Gastroesophageal sphincter (tissue), 3 donors: Measurements from ENCODE around the gene PTPN23.

Source experiments
- CTCF ChIP-seq, 4 experiments: fragments of 200-600 bp in 2 of 4; fragments of 450-650 bp in 2 of 4; sonication (generic) in 1 of 4; IDR thresholded peaks; one replicate each; pipeline ENCODE4 v1.5.1; 2017 to 2019; ENCODE audit warnings: antibody characterized with exemption in 4 of 4, mild to moderate bottlenecking in 2 of 4, moderate library complexity in 2 of 4
- POLR2A ChIP-seq, 2 donors: fragments of 450-650 bp; IDR thresholded peaks; one replicate each; pipeline ENCODE4 v1.6.1; 2017; ENCODE audit warnings: antibody characterized with exemption in 2 of 2, mild to moderate bottlenecking in 2 of 2, moderate library complexity in 1 of 2

GRCh38 chr3:47406762-47407149 is 25.9 kb downstream of the PTPN23 start:
- TF ChIP-seq CTCF (IDR thresholded peaks at IDR 0.05) (no peak), POLR2A (IDR thresholded peaks at IDR 0.05) (no peak)
